LNCAP (cell line): ENCODE measurements around the gene UGT1A6.

Experiments
- TF ChIP-seq, protein P1 (sequence below): fragments of 450-650 bp; IDR thresholded peaks from 2 replicates; pipeline ENCODE4 v1.5.1; 2017; ENCODE audit warnings: mild to moderate bottlenecking

The UGT1A6 gene

GRCh38 chr2:233760043-233760442 lies 67.4 kb downstream of the UGT1A6 start, which contains the start of gene UGT1A1:
TSS of gene UGT1A1 (plus strand) at chr2:233760270. CDS start at chr2:233760288, 18 bp downstream.
- TF ChIP-seq, protein P1, sequence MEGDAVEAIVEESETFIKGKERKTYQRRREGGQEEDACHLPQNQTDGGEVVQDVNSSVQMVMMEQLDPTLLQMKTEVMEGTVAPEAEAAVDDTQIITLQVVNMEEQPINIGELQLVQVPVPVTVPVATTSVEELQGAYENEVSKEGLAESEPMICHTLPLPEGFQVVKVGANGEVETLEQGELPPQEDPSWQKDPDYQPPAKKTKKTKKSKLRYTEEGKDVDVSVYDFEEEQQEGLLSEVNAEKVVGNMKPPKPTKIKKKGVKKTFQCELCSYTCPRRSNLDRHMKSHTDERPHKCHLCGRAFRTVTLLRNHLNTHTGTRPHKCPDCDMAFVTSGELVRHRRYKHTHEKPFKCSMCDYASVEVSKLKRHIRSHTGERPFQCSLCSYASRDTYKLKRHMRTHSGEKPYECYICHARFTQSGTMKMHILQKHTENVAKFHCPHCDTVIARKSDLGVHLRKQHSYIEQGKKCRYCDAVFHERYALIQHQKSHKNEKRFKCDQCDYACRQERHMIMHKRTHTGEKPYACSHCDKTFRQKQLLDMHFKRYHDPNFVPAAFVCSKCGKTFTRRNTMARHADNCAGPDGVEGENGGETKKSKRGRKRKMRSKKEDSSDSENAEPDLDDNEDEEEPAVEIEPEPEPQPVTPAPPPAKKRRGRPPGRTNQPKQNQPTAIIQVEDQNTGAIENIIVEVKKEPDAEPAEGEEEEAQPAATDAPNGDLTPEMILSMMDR, result no peak

DNA sequence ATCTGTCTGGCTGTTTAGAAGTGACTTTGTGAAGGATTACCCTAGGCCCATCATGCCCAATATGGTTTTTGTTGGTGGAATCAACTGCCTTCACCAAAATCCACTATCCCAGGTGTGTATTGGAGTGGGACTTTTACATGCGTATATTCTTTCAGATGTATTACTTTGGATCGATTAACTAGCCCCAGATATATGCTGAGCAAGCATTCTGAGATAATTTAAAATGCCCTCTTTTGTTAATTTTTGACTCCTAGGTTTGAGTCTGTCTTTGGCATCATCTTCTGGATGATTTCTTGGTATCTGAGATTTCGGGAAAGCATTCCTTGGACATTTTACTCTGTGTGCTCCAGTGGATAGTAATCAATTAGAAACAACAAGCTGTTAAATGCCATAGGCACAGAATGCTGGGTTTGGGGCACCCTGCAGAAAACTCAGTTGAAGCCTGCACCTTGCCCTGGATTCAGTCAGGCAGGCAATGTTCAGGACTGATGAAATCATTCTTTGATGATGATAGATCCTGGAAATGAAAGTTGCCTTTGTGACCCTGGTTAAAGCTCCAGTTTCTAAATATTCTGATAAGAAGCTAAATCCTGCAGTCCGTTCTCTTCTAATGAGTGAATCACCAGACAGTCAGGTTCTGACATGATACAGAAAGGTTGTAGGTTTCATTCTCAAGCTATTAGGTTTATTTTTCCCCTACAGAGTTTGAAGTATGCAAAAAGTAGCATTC lies 68.5 kb downstream of the UGT1A6 start:
- TF ChIP-seq, protein P1, result no peak

- TF ChIP-seq, protein P1, result no peak
Measured at GRCh38 chr2:233764264-233764663, 71.6 kb downstream of the UGT1A6 start.

- TF ChIP-seq, protein P1, result no peak
Measured at GRCh38 chr2:233764761-233765160, 72.1 kb downstream of the UGT1A6 start.

GRCh38 chr2:233766416-233766815 lies 73.7 kb downstream of the UGT1A6 start:
- TF ChIP-seq, protein P1, result no peak

- TF ChIP-seq, protein P1, result no peak
Measured at GRCh38 chr2:233768076-233768475, 75.4 kb downstream of the UGT1A6 start.

GRCh38 chr2:233769260-233769659 lies 76.6 kb downstream of the UGT1A6 start:
- TF ChIP-seq, protein P1, result no peak
